Ramos (cell line): Measurements from ENCODE around the gene MYH3.

ENCODE experiments used
- in situ Hi-C: fragments of 300-500 bp; cut with MboI; formaldehyde crosslinking; loops from one replicate; pipeline ENCODE4 v1.14.3; 2022; ENCODE audit warnings: low sequenced_read_pairs; ENCODE audit not compliant: unreplicated experiment

The MYH3 gene

DNA sequence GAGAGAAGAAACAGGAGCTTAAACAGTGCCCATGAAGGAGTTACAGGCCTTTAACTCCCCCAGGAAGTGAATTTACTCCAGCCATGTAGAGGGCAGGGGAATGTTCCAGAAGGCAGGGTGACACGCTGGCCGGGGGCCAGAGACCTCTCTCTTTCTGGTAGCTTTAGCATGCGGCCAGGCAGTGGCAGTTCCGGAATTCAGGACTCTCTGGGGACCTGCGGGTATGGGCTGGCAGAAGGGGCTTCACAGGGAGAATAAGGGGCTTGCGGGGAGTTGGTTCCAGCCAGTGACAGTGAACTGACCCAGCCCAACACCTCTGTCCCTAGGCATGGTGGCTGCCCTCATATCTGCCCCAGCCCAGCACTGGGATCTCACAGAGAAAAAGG lies 40.0 kb downstream of the MYH3 start:
- in situ Hi-C loops: loop anchor here (10.0 kb wide), 1 partner anchor 282 kb away; no protein-coding TSS in a partner anchor

DNA sequence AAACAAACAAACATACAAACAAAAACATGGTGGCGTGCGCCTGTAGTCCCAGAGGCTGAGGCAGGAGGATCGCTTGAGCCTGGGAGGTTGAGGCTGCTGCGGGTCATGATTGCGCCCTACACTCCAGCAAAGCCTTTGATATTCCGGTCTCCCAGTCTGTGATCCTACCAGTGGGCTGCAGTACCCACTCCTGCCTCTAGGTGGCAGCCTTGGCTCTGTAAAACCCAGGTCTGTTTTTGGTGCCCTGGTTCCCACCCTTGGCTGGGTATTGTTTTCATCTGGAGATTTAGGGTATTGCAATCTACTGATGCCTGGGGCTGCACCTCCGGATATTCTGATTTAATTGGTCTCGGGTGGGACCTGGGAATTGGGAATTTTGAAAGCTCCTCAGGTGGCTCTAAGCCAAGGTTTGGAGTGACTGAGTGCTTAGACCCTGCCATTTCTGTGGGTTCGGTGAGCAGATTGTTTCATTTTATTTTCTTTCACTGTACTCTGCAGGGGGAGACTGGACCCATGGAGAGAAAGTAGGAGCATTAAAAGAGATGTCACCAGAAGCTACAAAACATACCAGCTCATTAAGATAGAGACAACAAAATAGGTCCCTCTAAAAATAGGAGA lies 40.5 kb downstream of the MYH3 start:
- in situ Hi-C loops: loop anchor here (10.0 kb wide), 1 partner anchor 282 kb away; no protein-coding TSS in a partner anchor

DNA sequence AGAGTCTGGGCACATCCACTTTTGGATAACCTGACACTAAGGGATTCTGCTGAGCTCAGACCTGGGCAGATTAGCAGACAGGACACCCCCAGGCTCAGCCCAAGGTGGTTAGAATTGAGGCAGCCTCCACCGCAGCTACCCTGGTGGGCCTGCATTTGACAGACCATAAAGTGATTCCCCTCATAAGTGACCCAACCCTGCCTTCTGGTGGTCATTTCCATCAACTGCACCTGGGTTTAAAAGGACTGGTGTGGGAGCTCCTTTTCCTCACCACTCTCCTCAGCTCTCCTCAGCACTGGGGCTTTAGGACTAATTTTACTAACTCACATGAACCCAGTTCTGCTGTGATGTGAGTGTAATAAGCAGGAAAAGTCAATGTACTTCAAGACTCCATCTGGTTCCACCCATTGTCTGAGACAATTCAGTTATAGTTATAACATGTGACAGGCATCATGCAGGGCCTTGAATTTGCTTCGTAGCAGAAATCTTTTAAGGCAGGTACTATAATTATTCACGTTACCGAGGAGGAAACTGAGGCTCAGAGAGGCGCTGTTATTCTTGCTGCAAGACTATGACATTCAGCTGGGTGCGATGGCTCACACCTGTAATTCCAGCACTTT lies 42.5 kb downstream of the MYH3 start:
- in situ Hi-C loops: loop anchor here (10.0 kb wide), 1 partner anchor 280 kb away; no protein-coding TSS in a partner anchor

DNA sequence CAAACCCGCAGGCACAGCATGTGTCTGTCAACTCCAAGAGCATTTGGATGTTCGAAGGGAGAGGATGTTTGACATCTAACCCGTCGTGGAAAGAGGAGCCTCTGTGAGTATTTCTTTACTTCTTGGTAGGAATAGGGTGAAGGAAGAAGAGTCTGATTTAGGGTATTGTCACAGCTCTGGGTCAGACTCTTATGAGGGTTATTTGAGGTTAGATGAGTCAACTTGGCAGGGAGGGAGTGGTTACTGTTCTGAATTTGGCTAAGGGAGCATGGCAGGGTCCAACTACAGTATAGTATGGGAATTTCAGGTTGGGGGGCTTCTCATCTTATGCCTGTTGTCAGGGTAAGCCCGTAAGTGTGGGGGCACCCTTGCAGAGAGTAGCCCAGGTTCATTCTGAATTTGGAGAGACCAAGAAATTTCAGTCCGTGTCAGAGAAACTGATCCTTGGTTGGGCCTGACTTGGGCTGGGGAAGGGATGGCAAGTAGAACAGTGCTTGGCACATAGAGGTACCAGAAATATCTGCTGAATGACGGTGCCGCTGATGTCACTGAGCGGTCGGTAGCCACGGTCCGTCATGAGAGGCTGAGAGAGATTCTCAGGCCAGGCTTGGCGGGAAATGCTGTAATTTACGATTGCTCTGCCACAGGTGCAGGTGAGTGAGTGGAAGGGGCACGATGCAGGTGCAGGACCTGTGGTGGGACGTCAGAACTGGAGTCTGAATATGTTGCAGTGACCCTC lies 43.2 kb downstream of the MYH3 start:
- in situ Hi-C loops: loop anchor here (10.0 kb wide), 1 partner anchor 279 kb away; no protein-coding TSS in a partner anchor

DNA sequence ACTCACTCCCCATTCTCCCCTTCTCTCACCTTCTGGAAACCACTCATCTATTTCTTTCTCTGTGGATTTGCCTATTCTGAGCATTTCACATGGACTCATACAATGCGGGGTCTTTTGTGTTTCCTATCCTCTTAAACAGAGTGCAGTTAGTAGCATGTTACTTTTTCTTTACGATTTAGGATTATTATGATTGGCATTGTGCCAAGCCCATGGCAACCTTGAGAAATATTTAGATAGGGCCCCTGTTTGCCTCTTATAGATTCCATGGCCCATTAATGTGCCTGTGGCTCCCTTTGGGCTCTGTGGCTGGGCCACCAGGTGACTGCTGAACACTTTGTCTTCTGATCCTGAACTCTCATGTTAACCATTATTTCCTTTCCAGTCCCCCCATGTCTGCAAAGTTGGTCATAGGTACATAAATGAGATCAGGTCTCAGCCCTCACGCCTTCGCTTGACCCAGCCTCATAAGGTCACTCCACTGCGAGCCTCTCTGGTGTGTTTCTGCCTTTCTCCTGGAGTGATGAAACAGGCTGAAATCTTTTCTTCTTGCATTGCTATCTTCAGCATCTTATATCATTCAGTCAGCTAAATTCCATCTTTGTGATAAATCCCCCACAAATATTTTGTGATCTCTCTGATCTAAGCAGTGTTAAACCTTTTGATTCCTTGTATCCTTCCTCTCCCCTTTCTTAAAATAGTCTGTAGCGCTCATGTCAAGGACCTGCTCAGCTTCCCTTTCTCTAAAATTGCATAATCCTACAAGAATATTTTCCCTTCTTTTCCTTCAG lies 44.0 kb downstream of the MYH3 start:
- in situ Hi-C loops: loop anchor here (10.0 kb wide), 1 partner anchor 278 kb away; no protein-coding TSS in a partner anchor

DNA sequence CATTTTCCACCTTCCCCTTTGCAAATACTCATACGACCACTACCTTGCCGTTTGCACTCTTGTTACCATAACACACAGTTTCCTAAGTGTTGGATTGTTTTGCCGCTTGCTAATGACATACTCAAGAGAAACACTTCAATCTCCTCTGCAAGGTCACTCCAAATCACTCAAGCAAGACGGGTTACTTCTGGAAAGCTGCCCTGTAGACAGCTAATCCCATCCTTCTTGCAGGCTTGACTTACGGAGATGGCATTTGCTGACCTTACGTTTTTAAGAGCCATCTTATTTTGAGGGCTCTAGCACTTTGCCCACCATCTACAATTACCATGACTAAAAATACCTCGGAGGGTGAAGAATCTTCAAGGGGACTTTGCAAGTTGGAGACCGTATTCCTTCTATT lies 46.2 kb downstream of the MYH3 start:
- in situ Hi-C loops: loop anchor here (10.0 kb wide), 1 partner anchor 276 kb away; no protein-coding TSS in a partner anchor

DNA sequence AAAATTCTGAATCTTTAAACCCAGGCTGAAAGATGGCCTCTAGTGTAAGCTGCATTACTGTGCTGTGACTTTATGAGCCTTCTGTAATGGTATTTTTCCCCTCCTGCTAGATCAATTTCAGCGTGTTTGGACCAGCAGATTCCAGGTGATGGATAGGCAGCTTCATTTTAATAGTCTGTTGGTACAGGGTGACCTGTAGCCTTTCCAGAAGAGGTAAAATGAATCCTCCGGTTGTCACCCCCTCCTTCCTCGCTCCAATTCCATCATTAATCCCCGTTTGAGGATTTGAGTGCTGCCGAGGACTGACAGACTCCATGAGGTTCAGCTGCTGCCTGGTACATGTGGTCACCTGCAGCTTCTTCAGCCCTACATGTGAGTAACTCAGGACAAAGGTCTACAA lies 48.9 kb downstream of the MYH3 start:
- in situ Hi-C loops: no loop called here

DNA sequence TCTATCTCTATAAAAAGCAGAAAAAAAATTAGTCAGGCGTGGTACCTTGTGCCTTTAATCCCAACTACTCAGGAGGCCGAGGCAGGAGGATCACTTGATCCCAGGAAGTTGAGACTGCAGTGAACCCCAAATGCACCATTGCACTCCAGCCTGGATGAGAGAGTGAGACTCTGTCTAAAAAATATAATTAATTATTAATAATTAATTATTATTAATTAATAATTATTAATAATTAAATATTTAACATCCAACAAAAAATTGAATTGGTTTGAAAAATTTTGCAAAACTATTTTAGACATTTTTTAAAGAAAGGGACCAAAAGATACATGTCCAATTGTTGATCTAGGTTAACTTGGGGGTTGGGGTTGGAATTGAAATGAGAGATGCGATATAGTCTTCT lies 51.0 kb downstream of the MYH3 start:
- in situ Hi-C loops: no loop called here

DNA sequence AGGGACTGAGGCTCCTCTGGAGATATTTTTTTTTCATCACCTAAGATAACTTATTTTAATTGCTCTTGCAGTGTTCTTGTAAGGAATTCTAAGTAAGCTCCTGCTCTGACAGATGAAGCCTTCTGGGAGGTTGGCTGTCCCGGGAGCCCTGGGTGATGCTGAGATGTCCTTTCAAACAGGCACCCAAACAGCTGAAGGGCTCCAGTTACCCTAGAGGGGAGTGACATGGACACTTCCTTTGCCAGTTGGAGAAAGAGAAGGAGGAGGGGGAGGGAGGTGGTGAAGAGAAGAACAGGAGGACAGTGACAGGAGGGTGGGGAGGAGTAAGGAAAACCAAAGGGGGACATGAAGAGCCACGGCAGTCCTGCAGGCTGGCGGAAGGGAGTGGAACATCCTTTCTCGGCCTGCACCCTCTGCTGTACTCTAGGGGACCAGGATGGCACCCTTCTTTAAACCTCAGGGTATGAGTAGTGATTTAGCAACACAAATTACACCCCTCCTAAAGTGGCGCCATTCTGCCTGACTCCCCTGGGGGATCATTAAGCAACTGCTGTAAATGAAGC lies 51.8 kb downstream of the MYH3 start:
- in situ Hi-C loops: no loop called here

DNA sequence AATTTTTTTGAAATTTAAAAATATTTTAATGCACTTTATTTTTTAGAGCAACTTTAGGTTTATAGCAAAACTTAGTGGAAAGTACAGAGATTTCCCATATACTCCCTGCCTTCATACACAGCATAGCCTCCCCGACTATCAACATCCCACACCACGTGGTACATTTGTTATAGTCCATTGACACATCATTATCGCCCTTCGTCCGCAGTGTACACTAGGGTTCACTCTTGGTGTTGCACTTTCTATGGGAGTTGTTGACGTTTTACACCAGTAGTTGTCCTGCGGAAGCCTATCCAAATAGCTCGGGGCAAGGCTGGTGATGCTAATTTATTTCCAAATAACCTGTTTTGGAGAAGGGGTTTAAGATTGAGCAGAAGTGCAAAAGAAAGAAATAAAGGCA lies 52.6 kb downstream of the MYH3 start:
- in situ Hi-C loops: no loop called here

DNA sequence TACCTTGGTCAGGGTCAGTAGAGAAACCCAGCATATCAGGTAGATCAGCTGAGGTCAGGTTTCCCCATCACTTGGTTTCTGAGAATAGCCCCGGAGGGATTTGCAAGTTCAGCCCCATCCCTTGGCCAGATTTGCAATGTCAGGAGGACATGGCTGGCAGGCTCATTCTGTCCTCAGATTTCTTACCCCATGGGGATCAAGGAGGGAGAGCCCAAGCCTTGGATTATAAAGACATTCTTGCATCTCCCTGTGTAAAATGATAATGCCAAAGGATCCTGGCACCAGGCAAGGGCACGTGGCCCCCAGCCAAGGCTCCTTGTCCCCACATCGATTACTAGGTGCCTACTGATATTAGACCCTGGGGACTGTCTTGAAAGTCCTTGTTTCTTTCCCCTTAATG lies 53.2 kb downstream of the MYH3 start:
- in situ Hi-C loops: no loop called here

DNA sequence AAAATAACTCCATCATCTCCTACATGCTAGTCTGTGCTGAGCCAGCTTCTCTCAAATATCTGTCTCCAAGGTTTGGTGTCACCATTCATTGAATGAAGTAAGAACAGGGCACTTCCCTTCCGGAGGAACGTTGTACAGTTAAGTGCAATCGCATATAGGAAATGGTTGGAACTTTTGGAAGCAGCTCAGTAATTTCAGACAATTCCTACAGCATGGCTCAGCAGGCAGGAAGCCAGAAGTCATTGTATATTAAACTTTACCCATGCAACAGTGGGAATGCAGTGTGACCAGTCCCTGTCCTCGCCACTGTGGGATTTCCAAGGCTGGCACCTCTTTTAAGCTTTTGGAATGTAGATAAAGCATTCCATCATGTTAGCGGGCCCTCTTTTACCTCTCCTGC lies 56.5 kb downstream of the MYH3 start:
- in situ Hi-C loops: no loop called here

DNA sequence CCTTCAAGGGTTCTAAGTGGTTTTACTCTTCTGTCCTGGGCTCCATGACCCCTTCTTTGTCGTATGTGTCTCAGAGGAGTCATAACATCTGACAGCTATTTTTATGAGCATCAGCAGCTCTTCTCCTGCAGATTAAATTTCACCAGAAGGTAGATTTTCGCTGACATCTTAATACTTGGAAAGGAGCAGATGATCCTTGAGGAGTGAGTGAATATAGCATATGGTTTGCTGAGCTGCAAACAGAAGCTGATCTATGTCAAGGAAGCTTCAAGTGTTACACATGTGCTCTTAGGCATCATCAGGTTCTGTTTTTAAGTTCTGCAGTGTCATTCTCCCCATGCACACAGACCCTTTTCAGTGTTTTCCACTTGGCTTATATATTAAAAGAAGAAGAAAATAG lies 58.5 kb downstream of the MYH3 start:
- in situ Hi-C loops: no loop called here

DNA sequence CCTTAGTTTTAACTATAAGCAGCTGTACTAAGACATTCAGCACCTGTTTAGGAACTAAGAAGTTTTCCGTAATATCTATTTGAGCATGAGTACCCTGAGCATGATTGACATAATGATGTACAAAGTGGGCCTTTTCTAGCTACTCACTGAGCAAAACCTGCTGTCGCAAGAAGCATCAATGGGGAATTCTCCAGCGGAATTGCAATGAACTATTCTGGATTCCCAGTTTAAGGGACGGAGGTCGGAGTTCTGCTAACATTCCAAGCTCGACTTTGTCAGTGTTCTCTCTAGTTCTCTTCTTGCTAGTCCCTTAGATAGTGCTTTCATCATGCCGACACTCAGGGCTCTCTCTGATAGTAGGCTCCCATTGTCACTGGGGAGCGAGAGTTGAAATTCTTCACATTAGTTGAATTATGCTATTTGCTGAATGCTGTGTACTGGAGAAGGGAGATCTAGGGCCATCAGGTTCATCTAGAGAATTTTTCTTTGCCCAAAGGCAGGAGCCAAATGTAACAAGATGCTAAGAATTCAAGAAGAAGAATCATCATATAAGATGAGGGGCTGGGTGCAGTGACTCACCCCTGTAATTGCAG lies 67.5 kb downstream of the MYH3 start:
- in situ Hi-C loops: no loop called here

DNA sequence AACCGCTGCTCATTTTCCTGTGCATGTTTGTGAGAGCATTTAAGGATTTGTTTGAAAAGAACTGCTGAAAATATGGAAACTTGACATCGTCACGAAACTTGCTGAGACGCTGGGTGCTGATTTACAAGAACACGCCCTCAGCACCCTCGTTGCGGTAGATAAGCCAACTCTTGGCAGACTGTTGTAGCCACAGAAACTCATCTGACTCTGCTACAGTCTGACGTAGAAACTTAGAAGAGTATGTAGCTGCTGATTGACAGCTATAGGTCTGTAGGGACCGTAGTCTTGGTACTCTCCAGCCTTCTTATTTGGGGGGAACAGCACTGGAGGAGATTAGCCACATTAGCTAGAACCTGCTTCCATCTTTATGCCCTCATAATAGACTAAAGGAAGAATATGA lies 71.6 kb downstream of the MYH3 start:
- in situ Hi-C loops: no loop called here

DNA sequence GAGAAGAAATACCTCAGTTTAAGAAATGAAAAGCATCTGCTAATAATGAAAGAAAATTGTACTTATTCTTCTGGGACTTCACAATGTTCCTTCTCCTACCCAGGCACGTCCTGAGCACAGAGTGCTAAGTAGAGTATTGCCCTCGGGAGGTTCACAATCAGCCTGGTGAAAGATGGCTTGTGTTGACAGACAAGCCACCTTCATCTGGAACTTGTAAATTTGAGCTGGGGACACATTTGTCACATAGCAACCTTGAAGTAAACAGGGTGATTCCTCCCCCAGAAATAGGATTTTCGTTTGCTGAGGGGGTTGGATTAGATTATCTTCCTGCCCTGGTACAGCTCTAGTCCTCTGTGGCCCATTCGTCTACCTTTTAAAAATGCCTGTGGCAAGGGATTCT lies 73.3 kb downstream of the MYH3 start:
- in situ Hi-C loops: no loop called here

DNA sequence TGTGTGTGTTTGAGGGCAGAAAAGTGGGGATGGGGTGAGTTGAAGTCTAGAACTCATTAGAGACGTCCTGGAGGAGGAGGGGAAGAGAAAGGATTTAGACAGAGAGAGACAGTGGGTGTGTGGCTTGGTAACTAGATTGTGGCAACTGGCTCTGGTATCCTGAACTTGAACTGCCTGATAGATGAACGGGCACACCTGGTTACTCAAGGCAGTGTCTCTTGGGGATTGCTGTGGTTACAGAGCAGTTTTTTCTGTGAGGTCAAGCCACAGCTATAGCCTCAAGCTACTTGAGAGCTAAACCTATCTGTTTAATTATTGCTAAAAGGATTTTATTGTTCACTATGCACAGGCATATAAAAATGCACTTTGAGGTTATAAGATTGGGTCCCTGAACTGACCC lies 77.8 kb downstream of the MYH3 start:
- in situ Hi-C loops: no loop called here
